BJ (cell line): ENCODE data around the gene SLIT3. TPM values are rescaled to one million over a fixed set of nuclear protein-coding genes. Genes with fewer than 3 reads are reported as not detected.

Source experiments
- CTCF ChIA-PET: fragments of 350-600 bp; formaldehyde crosslinking; extraction: SDS; loops from one replicate; lab custom pipeline; 2021; ENCODE audit warnings: antibody characterized with exemption, inconsistent platforms; lab: Yijun Ruan, JAX
- POLR2A ChIA-PET: fragments of 300-600 bp; sonication (Branson Sonifier 250); formaldehyde crosslinking; extraction: SDS; loops from one replicate; lab custom pipeline; 2021; ENCODE audit warnings: antibody characterized with exemption; lab: Charles Lee
- DNase-seq: peaks from one replicate; pipeline ENCODE4 v3.0.0-alpha.2; 2011; ENCODE audit warnings: low read depth
- H3K27me3 ChIP-seq: 2 replicates; pipeline ENCODE4 v1.6.0; 2011; ENCODE audit warnings: low read length; ENCODE audit not compliant: control insufficient read depth, insufficient read depth
- H3K36me3 ChIP-seq: 2 replicates; pipeline ENCODE4 v1.5.1; 2011; ENCODE audit warnings: low read length; ENCODE audit not compliant: control insufficient read depth, insufficient read depth
- H3K4me3 ChIP-seq: 2 replicates; pipeline ENCODE4 v1.5.1; 2011; ENCODE audit warnings: low read depth, mild to moderate bottlenecking, control low read depth, low read length
- polyA plus RNA-seq: library from polyadenylated mRNA; depleted of rRNA; stranded (reverse); fragments of >200 nt; gene quantifications from 2 replicates; pipeline ENCODE4 v1.2.3, GENCODE V29; 2011
- TF ChIP-seq, protein P1 (sequence below): IDR thresholded peaks from 2 replicates; pipeline ENCODE4 v1.5.1; 2011; ENCODE audit warnings: low read depth, mild to moderate bottlenecking, control low read depth, inconsistent platforms, low read length, moderate library complexity; ENCODE audit not compliant: insufficient read depth

The SLIT3 gene
- polyA plus RNA-seq, 1 experiment: 26.8 TPM

DNA sequence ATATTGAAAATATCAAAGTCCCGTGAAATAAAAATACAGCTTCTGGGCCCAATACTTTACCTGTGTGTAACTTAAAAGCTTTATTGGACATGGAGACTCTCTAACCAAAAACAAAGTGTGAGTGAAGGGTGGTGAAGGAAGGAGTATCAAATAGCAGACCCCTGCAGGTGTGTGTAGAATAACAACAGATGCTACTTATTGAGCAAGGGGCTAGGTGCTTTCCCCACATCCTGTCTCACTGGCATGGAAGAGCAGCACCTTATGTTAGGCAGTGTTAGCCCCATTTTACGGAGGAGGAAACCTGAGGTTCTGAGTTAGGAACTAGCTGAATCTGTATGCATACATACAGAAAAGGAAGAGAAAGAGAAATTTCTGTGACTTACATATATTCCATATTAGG lies 21.8 kb downstream of the SLIT3 start:
- no peaks in the 10 kb centered on the region for H3K27me3 ChIP-seq
- TF ChIP-seq, protein P1, sequence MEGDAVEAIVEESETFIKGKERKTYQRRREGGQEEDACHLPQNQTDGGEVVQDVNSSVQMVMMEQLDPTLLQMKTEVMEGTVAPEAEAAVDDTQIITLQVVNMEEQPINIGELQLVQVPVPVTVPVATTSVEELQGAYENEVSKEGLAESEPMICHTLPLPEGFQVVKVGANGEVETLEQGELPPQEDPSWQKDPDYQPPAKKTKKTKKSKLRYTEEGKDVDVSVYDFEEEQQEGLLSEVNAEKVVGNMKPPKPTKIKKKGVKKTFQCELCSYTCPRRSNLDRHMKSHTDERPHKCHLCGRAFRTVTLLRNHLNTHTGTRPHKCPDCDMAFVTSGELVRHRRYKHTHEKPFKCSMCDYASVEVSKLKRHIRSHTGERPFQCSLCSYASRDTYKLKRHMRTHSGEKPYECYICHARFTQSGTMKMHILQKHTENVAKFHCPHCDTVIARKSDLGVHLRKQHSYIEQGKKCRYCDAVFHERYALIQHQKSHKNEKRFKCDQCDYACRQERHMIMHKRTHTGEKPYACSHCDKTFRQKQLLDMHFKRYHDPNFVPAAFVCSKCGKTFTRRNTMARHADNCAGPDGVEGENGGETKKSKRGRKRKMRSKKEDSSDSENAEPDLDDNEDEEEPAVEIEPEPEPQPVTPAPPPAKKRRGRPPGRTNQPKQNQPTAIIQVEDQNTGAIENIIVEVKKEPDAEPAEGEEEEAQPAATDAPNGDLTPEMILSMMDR: no peak
- H3K36me3 ChIP-seq: no peaks in the 10 kb centered on the region
- ChIA-PET POLR2A (no interaction called here), CTCF (interaction anchor here (0.8 to 2.6 kb wide), 4 partner anchors 10 to 13 kb away, joined by 3 to 7 read pairs (median 4); no protein-coding TSS in a partner anchor)
- no peak for DNase-seq
- H3K4me3 ChIP-seq: no peak overlapping the region

DNA sequence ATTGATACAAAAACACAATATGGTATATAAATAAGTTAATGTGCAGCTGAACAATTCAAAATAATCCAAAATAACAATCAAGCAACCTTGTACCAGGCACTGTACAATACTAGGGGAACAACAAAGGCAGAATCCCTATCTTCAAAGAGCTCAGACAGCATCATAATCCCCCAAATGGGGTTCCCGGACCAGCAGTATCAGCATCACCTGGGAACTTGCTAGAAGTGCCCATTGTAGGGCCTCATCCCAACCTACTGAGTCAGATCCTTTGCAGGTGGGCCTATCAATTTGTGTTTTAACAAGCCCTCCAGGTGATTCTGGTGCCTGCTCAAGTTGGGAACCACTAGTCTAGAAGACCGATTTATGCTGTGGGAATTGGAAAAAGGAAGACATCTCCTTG lies 27.1 kb downstream of the SLIT3 start:
- Histone ChIP-seq H3K4me3 (no peak overlapping the region), H3K36me3 (no peaks in the 10 kb centered on the region), H3K27me3 (no peaks in the 10 kb centered on the region)
- no peak for DNase-seq
- ChIA-PET POLR2A (no interaction called here), CTCF (interaction anchor here (1.4 kb wide), 1 partner anchor 29 kb away, joined by 4 read pairs; no protein-coding TSS in a partner anchor)
- TF ChIP-seq, protein P1: no peak

- ChIA-PET CTCF (interaction anchor here (1.4 kb wide), 1 partner anchor 29 kb away, joined by 4 read pairs; no protein-coding TSS in a partner anchor), POLR2A (no interaction called here)
- Histone ChIP-seq H3K27me3 (no peaks in the 10 kb centered on the region), H3K4me3 (no peak overlapping the region), H3K36me3 (no peaks in the 10 kb centered on the region)
- no peak for DNase-seq
- TF ChIP-seq, protein P1: no peak
Observed at GRCh38 chr5:169273451-169273850, 27.5 kb downstream of the SLIT3 start.

DNA sequence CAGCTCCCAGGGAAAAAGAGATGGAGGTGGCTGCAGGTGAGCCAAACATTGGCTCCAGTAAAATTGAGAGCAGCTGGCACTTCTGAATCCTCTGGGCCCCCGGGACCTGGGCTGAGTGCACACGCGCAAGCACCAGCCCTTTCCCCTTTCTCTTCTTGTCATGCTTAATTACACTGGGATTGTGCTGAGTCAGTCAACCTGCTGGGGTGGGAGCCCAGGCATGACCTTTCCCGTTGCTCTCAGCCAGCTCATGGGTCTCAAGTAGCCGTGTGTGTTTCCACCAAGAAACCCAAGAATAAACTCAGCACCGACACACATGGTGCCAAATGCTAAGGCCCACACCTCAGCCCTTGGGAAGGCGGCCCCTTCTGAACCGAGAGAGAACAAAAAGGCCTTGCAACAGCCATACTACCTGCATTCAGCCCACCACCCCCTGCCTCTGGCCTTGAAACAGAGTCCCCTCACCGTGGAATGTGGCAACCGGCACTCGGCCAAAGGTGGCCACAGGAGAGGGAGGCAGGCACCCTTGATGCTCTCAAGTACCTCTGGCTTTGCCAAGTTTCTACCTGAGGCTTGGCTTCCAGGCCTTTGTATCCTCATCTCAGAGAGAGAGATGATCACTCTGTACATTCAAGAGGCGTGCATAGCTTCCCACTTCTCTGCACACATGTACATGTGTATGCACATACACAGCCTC lies 28.1 kb downstream of the SLIT3 start:
- H3K27me3 ChIP-seq: no peaks in the 10 kb centered on the region
- CTCF ChIA-PET: interaction anchor here (1.4 kb wide), 1 partner anchor 30 kb away, joined by 4 read pairs; no protein-coding TSS in a partner anchor
- TF ChIP-seq, protein P1: no peak
- no peaks in the 10 kb centered on the region for H3K36me3 ChIP-seq
- H3K4me3 ChIP-seq: no peak overlapping the region
- POLR2A ChIA-PET: no interaction called here
- no peak for DNase-seq

GRCh38 chr5:169272111-169272510 lies 28.8 kb downstream of the SLIT3 start:
- no peak for DNase-seq
- POLR2A ChIA-PET: no interaction called here
- CTCF ChIA-PET: no interaction called here
- Histone ChIP-seq H3K27me3 (no peaks in the 10 kb centered on the region), H3K36me3 (no peaks in the 10 kb centered on the region), H3K4me3 (no peak overlapping the region)
- TF ChIP-seq, protein P1: no peak
